Panc1 (cell line): ENCODE results near the gene LGR4.
"Not testable (repeated sequence)": the region's sequence is repeated elsewhere in the genome, so short reads cannot be mapped to it uniquely, and the experiment has no call there.

Experiments used
- CTCF ChIP-seq: fragments of 450-650 bp; IDR thresholded peaks from 2 replicates; pipeline ENCODE4 v1.5.1; 2017; ENCODE audit warnings: mild to moderate bottlenecking
- POLR2AphosphoS5 ChIP-seq: IDR thresholded peaks from 2 replicates; pipeline ENCODE4 v1.6.1; 2012; ENCODE audit warnings: mild to moderate bottlenecking, low read depth, low read length, moderate library complexity
- REST ChIP-seq, 2 experiments: IDR thresholded peaks; 2 replicates each; pipeline ENCODE4 v1.6.1; 2011 to 2012; ENCODE audit warnings: low read depth in 2 of 2, control low read depth in 1 of 2, low read length in 1 of 2, mild to moderate bottlenecking in 1 of 2, moderate library complexity in 1 of 2; ENCODE audit not compliant: insufficient read depth in 1 of 2
- TCF7L2 ChIP-seq: IDR thresholded peaks from 2 replicates; pipeline ENCODE4 v1.6.1; 2011; ENCODE audit warnings: mild to moderate bottlenecking, low read depth, low read length, inconsistent platforms

DNA sequence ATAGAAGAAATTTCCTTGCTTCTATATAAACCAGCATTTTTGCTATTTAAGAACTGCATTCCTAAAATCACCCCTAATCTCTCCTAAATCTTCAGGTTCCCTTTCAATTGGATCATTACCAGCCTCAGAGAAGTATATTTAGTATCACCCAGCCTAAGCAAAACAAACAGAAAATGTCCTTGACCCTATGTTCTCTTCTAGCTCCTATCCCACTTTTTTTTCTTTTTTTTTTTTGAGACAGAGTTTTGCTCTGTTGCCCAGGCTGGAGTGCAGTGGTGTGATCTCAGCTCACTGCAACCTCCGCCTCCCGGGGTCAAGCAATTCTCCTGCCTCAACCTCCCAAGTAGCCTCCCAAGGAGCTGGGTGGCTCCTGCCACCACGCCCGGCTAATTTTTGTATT is 137.8 kb downstream of the LGR4 start:
- not testable (repeated sequence) for TF ChIP-seq TCF7L2; CTCF; POLR2AphosphoS5; REST (IDR thresholded peaks at IDR 0.05; ENCODE audit: insufficient read depth in 1 of 2, low read depth in 2 of 2, low read length in 1 of 2)
